Measurements from ENCODE around the gene RDH16. TPM values are rescaled to one million over a fixed set of nuclear protein-coding genes. Genes with fewer than 3 reads are reported as not detected.

RDH16 gene
- total RNA-seq, 4 donors from 2014 or later = 0.65 to 2.4 (median 1.8) TPM

- Histone ChIP-seq H3K27me3 (no peaks in the 10 kb centered on the region), H3K4me1 (peaks cover 6% of the 10 kb centered on the region), H3K4me3 (no peak overlapping the region), H3K9me3 (no peaks in the 10 kb centered on the region), H3K27ac (no peak overlapping the region), H3K36me3 (no peaks in the 10 kb centered on the region)
- DNase-seq (ENCODE audit: low spot score in 2 of 2) = no peak
- WGBS = 27% methylated on average over 1 of the region's 1 CpG
- TF ChIP-seq POLR2AphosphoS5 (IDR thresholded peaks at IDR 0.05) (no peak), POLR2A (IDR thresholded peaks at IDR 0.05) (no peak), EP300 (IDR thresholded peaks at IDR 0.05) (no peak)
- TF ChIP-seq, protein P1, sequence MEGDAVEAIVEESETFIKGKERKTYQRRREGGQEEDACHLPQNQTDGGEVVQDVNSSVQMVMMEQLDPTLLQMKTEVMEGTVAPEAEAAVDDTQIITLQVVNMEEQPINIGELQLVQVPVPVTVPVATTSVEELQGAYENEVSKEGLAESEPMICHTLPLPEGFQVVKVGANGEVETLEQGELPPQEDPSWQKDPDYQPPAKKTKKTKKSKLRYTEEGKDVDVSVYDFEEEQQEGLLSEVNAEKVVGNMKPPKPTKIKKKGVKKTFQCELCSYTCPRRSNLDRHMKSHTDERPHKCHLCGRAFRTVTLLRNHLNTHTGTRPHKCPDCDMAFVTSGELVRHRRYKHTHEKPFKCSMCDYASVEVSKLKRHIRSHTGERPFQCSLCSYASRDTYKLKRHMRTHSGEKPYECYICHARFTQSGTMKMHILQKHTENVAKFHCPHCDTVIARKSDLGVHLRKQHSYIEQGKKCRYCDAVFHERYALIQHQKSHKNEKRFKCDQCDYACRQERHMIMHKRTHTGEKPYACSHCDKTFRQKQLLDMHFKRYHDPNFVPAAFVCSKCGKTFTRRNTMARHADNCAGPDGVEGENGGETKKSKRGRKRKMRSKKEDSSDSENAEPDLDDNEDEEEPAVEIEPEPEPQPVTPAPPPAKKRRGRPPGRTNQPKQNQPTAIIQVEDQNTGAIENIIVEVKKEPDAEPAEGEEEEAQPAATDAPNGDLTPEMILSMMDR (IDR thresholded peaks at IDR 0.05) = no peak
These were observed 54.0 kb downstream of the RDH16 start for GRCh38 chr12:56903374-56903773.

Other genes with a start within 250 kb of the RDH16 start
- 1,000 to 10,000 TPM; 1,068 to 1,481 (median 1,369) TPM for gene NACA, start 232.3 kb downstream of the RDH16 start, total RNA-seq
- 10 to 100 TPM in 2 of 4 donors, 1 to 10 TPM in 2; 9.1 to 12.4 (median 10.3) TPM for gene PRIM1, start 205.3 kb downstream of the RDH16 start, total RNA-seq
- 1 to 10 TPM in 1 of 4 donors, under 1 TPM in 3; 0.38 to 2.4 (median 0.61) TPM for gene HSD17B6, start 194.3 kb downstream of the RDH16 start, total RNA-seq
- gene SDR9C7, start 23.2 kb downstream of the RDH16 start, total RNA-seq = 10 to 100 TPM in 3 of 4 donors, 1 to 10 TPM in 1; 6.2 to 75.6 (median 51.1) TPM
- gene ZBTB39, start 48.9 kb upstream of the RDH16 start, total RNA-seq = 10 to 100 TPM in 2 of 4 donors, 1 to 10 TPM in 2; 6.6 to 12.1 (median 10.1) TPM
- not detected for gene TAC3, start 58.9 kb upstream of the RDH16 start, total RNA-seq
- gene MYO1A, start 92.5 kb upstream of the RDH16 start, total RNA-seq = 1 to 10 TPM in 1 of 4 donors, under 1 TPM in 3; 0.16 to 2.3 (median 0.58) TPM
- 10 to 100 TPM in 2 of 4 donors, 1 to 10 TPM in 2; 6.5 to 31.2 (median 9.5) TPM for gene NEMP1, start 121.2 kb upstream of the RDH16 start, total RNA-seq
- 10 to 100 TPM; 28.2 to 52.5 (median 36.9) TPM for gene NAB2, start 131.5 kb upstream of the RDH16 start, total RNA-seq
- 100 to 1,000 TPM; 140 to 348 (median 183) TPM for gene STAT6, start 153.8 kb upstream of the RDH16 start, total RNA-seq
- gene LRP1, start 170.9 kb upstream of the RDH16 start, total RNA-seq = 100 to 1,000 TPM in 2 of 4 donors, 10 to 100 TPM in 2; 83.1 to 149 (median 106) TPM
- gene LRP1-AS, start 190.0 kb upstream of the RDH16 start, total RNA-seq = not detected

Measured in suprapubic skin (tissue), 4 donors.